ENCODE results near the gene TMEM163.

DNA sequence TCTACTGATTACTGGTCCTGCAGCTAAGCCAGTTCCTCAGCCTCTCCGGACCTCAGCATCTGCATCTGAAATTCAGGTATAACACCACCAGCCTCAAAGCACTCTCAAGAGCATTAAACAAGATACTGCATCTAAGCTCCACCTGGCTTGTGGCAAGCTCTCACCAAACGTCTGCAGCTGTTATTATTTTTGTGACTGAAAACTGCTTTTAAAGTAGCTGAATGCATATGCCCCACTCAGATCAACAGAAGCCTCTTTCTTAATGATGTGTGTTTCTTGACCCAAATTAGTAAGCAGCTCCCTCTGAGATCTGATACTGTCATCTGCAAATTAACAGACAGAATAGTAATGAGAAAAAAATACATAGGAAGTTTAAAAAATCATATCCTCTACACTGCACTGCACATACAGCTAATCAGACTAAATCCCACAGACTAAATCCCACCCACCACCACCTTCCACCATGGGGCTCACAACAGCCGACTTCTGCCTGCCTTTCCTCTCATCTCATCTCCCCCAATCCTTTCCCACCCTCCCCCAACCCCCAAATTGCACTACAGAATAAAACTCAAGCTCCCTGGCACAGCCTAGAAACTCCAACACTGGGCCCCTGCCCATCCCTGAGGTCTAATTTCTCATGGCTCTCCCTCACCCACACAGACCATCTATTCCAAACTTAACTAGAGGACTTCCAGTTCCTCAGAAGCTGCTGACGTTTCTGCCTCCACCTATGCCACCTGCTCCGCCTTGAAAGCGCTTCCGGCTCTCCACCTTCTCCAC is 52.9 kb downstream of the TMEM163 start:
- TF ChIP-seq POLR2A (IDR thresholded peaks at IDR 0.05; ENCODE audit: low read length) (no peak), GATA1 (IDR thresholded peaks at IDR 0.05; ENCODE audit: low read depth, low read length) (no peak)
